Testis (tissue), 3 donors: ENCODE data around the gene FNDC3A. TPM values are rescaled to one million over a fixed set of nuclear protein-coding genes. Genes with fewer than 3 reads are reported as not detected.
"Not testable (repeated sequence)": the region's sequence is repeated elsewhere in the genome, so short reads cannot be mapped to it uniquely, and the experiment has no call there.

Experiments used
- DNase-seq: peaks from one replicate; pipeline ENCODE4 v3.0.0-alpha.2; 2019
- H3K27ac ChIP-seq, 2 donors: fragments of 200-600 bp; sonication (generic); one replicate each; pipeline ENCODE4 v1.5.1; 2019
- H3K27me3 ChIP-seq: fragments of 200-600 bp; sonication (generic); one replicate; pipeline ENCODE4 v1.5.1; 2019
- H3K36me3 ChIP-seq: fragments of 200-600 bp; sonication (generic); one replicate; pipeline ENCODE4 v1.5.1; 2017; ENCODE audit warnings: low read depth; ENCODE audit errors: missing control alignments
- H3K4me1 ChIP-seq: fragments of 200-600 bp; sonication (generic); one replicate; pipeline ENCODE4 v1.5.1; 2019
- H3K4me3 ChIP-seq, 2 donors: fragments of 200-600 bp; sonication (generic); one replicate each; pipeline ENCODE4 v1.5.1; 2017 to 2019
- H3K9me3 ChIP-seq: fragments of 200-600 bp; sonication (generic); one replicate; pipeline ENCODE4 v1.5.1; 2017
- POLR2A ChIP-seq: fragments of 450-650 bp; IDR thresholded peaks from one replicate; pipeline ENCODE4 v1.6.1; 2017; ENCODE audit warnings: antibody characterized with exemption, mild to moderate bottlenecking, moderate library complexity
- WGBS, 2 donors: methylation state at CpG; one replicate each; pipeline ENCODE4 v1.1.5; 2018; 5-methylcytosine and 5-hydroxymethylcytosine counted together
- intact Hi-C: fragments of 100-400 bp; cut with DNase I; formaldehyde crosslinking; loops from one replicate; pipeline ENCODE4 v1.15.1; 2023; ENCODE audit warnings: low total_unique reads
- polyA plus RNA-seq: library from polyadenylated mRNA; stranded (reverse); fragments of 350-450 nt; fragmentation: Illumina TruSeq; extraction: RNeasy Lipid Tissue Mini Kit (QIAGEN cat#74804); gene quantifications from one replicate; pipeline ENCODE4 v1.2.3, GENCODE V29; 2014; ENCODE audit warnings: low read depth, low replicate concordance; ENCODE audit not compliant: insufficient read depth
- total RNA-seq, 2 donors: library from RNA; depleted of rRNA; stranded (reverse); fragments of >200 nt; gene quantifications; one replicate each; pipeline ENCODE4 v1.2.3, GENCODE V29; 2016
- TF ChIP-seq, protein P1 (sequence below), 3 experiments: fragments of 450-650 bp in 2 of 3; fragments of 200-600 bp in 1 of 3; sonication (generic) in 1 of 3; IDR thresholded peaks; one replicate each; pipeline ENCODE4 v1.5.1; 2016 to 2019; ENCODE audit warnings: antibody characterized with exemption in 3 of 3, mild to moderate bottlenecking in 2 of 3, moderate library complexity in 1 of 3

FNDC3A gene
- total and polyA plus RNA-seq, 3 donors from 2014 or later, result 52.5 to 77.3 (median 75.0) TPM

- intact Hi-C loops, result no loop called here
- no peak for TF ChIP-seq POLR2A
- DNase-seq, result no peak
- Histone ChIP-seq H3K36me3 (no peaks in the 10 kb centered on the region), H3K4me1 (no peaks in the 10 kb centered on the region), H3K27ac (no peak overlapping the region), H3K27me3 (no peaks in the 10 kb centered on the region), H3K4me3 (no peak overlapping the region), H3K9me3 (no peaks in the 10 kb centered on the region)
Measured at GRCh38 chr13:48993150-48993549, 17.4 kb downstream of the FNDC3A start.

GRCh38 chr13:48994706-48995105 is 19.0 kb downstream of the FNDC3A start:
- DNase-seq, result no peak
- 89 to 98% methylated on average over 2 of the region's 2 CpGs for WGBS, 2 donors
- H3K9me3 ChIP-seq, result no peaks in the 10 kb centered on the region
- no peaks in the 10 kb centered on the region for H3K36me3 ChIP-seq
- H3K27me3 ChIP-seq, result no peaks in the 10 kb centered on the region
- no peak overlapping the region for H3K27ac ChIP-seq
- intact Hi-C loops, result no loop called here
- H3K4me1 ChIP-seq, result no peaks in the 10 kb centered on the region
- H3K4me3 ChIP-seq, result no peak overlapping the region
- TF ChIP-seq POLR2A, result no peak
- TF ChIP-seq, protein P1, sequence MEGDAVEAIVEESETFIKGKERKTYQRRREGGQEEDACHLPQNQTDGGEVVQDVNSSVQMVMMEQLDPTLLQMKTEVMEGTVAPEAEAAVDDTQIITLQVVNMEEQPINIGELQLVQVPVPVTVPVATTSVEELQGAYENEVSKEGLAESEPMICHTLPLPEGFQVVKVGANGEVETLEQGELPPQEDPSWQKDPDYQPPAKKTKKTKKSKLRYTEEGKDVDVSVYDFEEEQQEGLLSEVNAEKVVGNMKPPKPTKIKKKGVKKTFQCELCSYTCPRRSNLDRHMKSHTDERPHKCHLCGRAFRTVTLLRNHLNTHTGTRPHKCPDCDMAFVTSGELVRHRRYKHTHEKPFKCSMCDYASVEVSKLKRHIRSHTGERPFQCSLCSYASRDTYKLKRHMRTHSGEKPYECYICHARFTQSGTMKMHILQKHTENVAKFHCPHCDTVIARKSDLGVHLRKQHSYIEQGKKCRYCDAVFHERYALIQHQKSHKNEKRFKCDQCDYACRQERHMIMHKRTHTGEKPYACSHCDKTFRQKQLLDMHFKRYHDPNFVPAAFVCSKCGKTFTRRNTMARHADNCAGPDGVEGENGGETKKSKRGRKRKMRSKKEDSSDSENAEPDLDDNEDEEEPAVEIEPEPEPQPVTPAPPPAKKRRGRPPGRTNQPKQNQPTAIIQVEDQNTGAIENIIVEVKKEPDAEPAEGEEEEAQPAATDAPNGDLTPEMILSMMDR (IDR thresholded peaks at IDR 0.05), result no peak

GRCh38 chr13:48998641-48999292 is 23.1 kb downstream of the FNDC3A start:
- TF ChIP-seq, protein P1 (IDR thresholded peaks at IDR 0.05), result no peak
- TF ChIP-seq POLR2A, result no peak
- Histone ChIP-seq H3K27me3 (no peaks in the 10 kb centered on the region), H3K36me3 (no peaks in the 10 kb centered on the region), H3K4me1 (no peaks in the 10 kb centered on the region), H3K4me3 (no peak overlapping the region), H3K9me3 (no peaks in the 10 kb centered on the region), H3K27ac (no peak overlapping the region)
- intact Hi-C loops, result no loop called here
- WGBS, 2 donors, result 39 to 81% methylated on average over 5 of the region's 5 CpGs
- DNase-seq, result no peak

GRCh38 chr13:49000247-49000646 is 24.5 kb downstream of the FNDC3A start:
- DNase-seq, result no peak

GRCh38 chr13:49018986-49019635 is 43.4 kb downstream of the FNDC3A start:
- intact Hi-C loops, H3K4me3 ChIP-seq, H3K36me3 ChIP-seq, H3K27ac ChIP-seq, DNase-seq, H3K9me3 ChIP-seq, H3K4me1 ChIP-seq, H3K27me3 ChIP-seq: not testable (repeated sequence)
- 95 to 96% methylated on average over 22 to 28 of the region's 28 CpGs for WGBS, 2 donors

More at GRCh38 chr13:49000247-49000646, 24.5 kb downstream of the FNDC3A start:
- Histone ChIP-seq H3K9me3 (no peaks in the 10 kb centered on the region), H3K4me3 (no peak overlapping the region), H3K27me3 (no peaks in the 10 kb centered on the region), H3K27ac (no peak overlapping the region), H3K36me3 (no peaks in the 10 kb centered on the region), H3K4me1 (no peaks in the 10 kb centered on the region)
- TF ChIP-seq, protein P1 (IDR thresholded peaks at IDR 0.05), result no peak
- TF ChIP-seq POLR2A, result no peak
- 96 to 100% methylated on average over 1 of the region's 1 CpG for WGBS, 2 donors
- intact Hi-C loops, result no loop called here

DNA sequence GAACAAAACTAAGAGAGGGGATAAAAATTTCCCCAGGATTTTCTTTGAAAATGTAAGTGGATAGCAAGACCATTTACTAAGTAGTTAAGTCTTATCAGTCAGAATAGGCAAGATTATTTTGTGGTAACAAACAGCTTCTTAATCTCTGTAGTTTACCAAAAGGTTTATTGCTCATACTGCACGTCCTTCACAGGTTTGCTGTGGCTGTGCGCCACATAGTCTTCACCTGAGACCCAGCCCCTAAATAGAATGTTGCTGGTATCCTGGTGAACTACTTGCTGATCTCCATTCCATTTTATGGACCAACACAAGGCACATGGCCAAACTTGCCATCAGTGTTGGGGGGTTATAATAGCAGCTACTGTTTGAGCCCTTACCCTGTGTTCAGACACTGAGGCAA is 44.6 kb downstream of the FNDC3A start:
- TF ChIP-seq POLR2A, result no peak
- TF ChIP-seq, protein P1 (IDR thresholded peaks at IDR 0.05), result no peak
- H3K36me3 ChIP-seq, result no peaks in the 10 kb centered on the region

More for the DNA sequence above, 44.6 kb downstream of the FNDC3A start:
- WGBS, 2 donors, result 94 to 95% methylated on average over 2 of the region's 2 CpGs
- DNase-seq, result no peak
- H3K9me3 ChIP-seq, result no peaks in the 10 kb centered on the region
- intact Hi-C loops, result no loop called here
- H3K4me1 ChIP-seq, result no peaks in the 10 kb centered on the region
- no peak overlapping the region for H3K27ac ChIP-seq
- no peak overlapping the region for H3K4me3 ChIP-seq
- no peaks in the 10 kb centered on the region for H3K27me3 ChIP-seq
